Measurements from ENCODE around the gene HS2ST1. TPM values are rescaled to one million over a fixed set of nuclear protein-coding genes. Genes with fewer than 3 reads are reported as not detected.
A peak's percentile ranks its signal among the peaks of the same experiment; 100 is the strongest.

Gene HS2ST1
- polyA plus RNA-seq, 1 donor, result 32.2 TPM

GRCh38 chr1:87077959-87078639 is 163.7 kb downstream of the HS2ST1 start:
- no peak overlapping the region for H3K27ac ChIP-seq (ENCODE audit: low read length)
- H3K36me3 ChIP-seq (ENCODE audit: control insufficient read depth, insufficient read depth, low read length), result peaks cover under 1% of the 10 kb centered on the region
- no peak for DNase-seq
- no peaks in the 10 kb centered on the region for H3K9me3 ChIP-seq (ENCODE audit: control insufficient read depth, low read depth, low read length)
- H3K4me3 ChIP-seq (ENCODE audit: low read length), result no peak overlapping the region
- H3K4me1 ChIP-seq (ENCODE audit: control insufficient read depth, insufficient read depth, low read length), result no peaks in the 10 kb centered on the region
- WGBS (ENCODE audit: insufficient coverage, low lambda C conversion rate), result no CpG with 5 or more reads among the region's 2 CpGs
- H3K27me3 ChIP-seq (ENCODE audit: control insufficient read depth, insufficient read depth, low read length), result no peaks in the 10 kb centered on the region

GRCh38 chr1:87084244-87084836 is 169.9 kb downstream of the HS2ST1 start:
- no peak overlapping the region for H3K27ac ChIP-seq (ENCODE audit: low read length)
- no peak overlapping the region for H3K4me3 ChIP-seq (ENCODE audit: low read length)
- H3K4me1 ChIP-seq (ENCODE audit: control insufficient read depth, insufficient read depth, low read length), result no peaks in the 10 kb centered on the region
- H3K27me3 ChIP-seq (ENCODE audit: control insufficient read depth, insufficient read depth, low read length), result no peaks in the 10 kb centered on the region
- 90% methylated on average over 2 of the region's 3 CpGs for WGBS (ENCODE audit: insufficient coverage, low lambda C conversion rate)
- no peaks in the 10 kb centered on the region for H3K9me3 ChIP-seq (ENCODE audit: control insufficient read depth, low read depth, low read length)
- no peaks in the 10 kb centered on the region for H3K36me3 ChIP-seq (ENCODE audit: control insufficient read depth, insufficient read depth, low read length)
- DNase-seq, result peak in 1 of 2 donors; percentile 22

GRCh38 chr1:87086120-87086519 is 171.7 kb downstream of the HS2ST1 start:
- H3K27me3 ChIP-seq (ENCODE audit: control insufficient read depth, insufficient read depth, low read length), result no peaks in the 10 kb centered on the region
- no peaks in the 10 kb centered on the region for H3K9me3 ChIP-seq (ENCODE audit: control insufficient read depth, low read depth, low read length)
- H3K36me3 ChIP-seq (ENCODE audit: control insufficient read depth, insufficient read depth, low read length), result no peaks in the 10 kb centered on the region

GRCh38 chr1:87089070-87089736 is 174.8 kb downstream of the HS2ST1 start:
- 76% methylated on average over 5 of the region's 5 CpGs for WGBS (ENCODE audit: insufficient coverage, low lambda C conversion rate)
- Histone ChIP-seq H3K9me3 (ENCODE audit: control insufficient read depth, low read depth, low read length) (no peaks in the 10 kb centered on the region), H3K36me3 (ENCODE audit: control insufficient read depth, insufficient read depth, low read length) (peaks cover 4% of the 10 kb centered on the region)

More at GRCh38 chr1:87086120-87086519, 171.7 kb downstream of the HS2ST1 start:
- 100% methylated on average over 1 of the region's 8 CpGs for WGBS (ENCODE audit: insufficient coverage, low lambda C conversion rate)
- no peak overlapping the region for H3K4me3 ChIP-seq (ENCODE audit: low read length)
- no peak for DNase-seq
- H3K4me1 ChIP-seq (ENCODE audit: control insufficient read depth, insufficient read depth, low read length), result no peaks in the 10 kb centered on the region
- no peak overlapping the region for H3K27ac ChIP-seq (ENCODE audit: low read length)

GRCh38 chr1:87089823-87090222 is 175.4 kb downstream of the HS2ST1 start:
- no CpG with 5 or more reads among the region's 2 CpGs for whole genome bisulfite sequencing (ENCODE audit: insufficient coverage, low lambda C conversion rate)
- no peaks in the 10 kb centered on the region for H3K27me3 ChIP-seq (ENCODE audit: control insufficient read depth, insufficient read depth, low read length)
- no peak overlapping the region for H3K27ac ChIP-seq (ENCODE audit: low read length)
- no peaks in the 10 kb centered on the region for H3K9me3 ChIP-seq (ENCODE audit: control insufficient read depth, low read depth, low read length)
- DNase-seq, result no peak
- peaks cover 4% of the 10 kb centered on the region for H3K36me3 ChIP-seq (ENCODE audit: control insufficient read depth, insufficient read depth, low read length)
- no peak overlapping the region for H3K4me3 ChIP-seq (ENCODE audit: low read length)
- no peaks in the 10 kb centered on the region for H3K4me1 ChIP-seq (ENCODE audit: control insufficient read depth, insufficient read depth, low read length)

More at GRCh38 chr1:87089070-87089736, 174.8 kb downstream of the HS2ST1 start:
- H3K4me3 ChIP-seq (ENCODE audit: low read length), result no peak overlapping the region
- no peak for DNase-seq
- no peaks in the 10 kb centered on the region for H3K27me3 ChIP-seq (ENCODE audit: control insufficient read depth, insufficient read depth, low read length)
- no peaks in the 10 kb centered on the region for H3K4me1 ChIP-seq (ENCODE audit: control insufficient read depth, insufficient read depth, low read length)
- H3K27ac ChIP-seq (ENCODE audit: low read length), result no peak overlapping the region

GRCh38 chr1:87091425-87091824 is 177.0 kb downstream of the HS2ST1 start:
- Histone ChIP-seq H3K27ac (ENCODE audit: low read length) (no peak overlapping the region), H3K27me3 (ENCODE audit: control insufficient read depth, insufficient read depth, low read length) (no peaks in the 10 kb centered on the region), H3K4me3 (ENCODE audit: low read length) (no peak overlapping the region), H3K9me3 (ENCODE audit: control insufficient read depth, low read depth, low read length) (no peaks in the 10 kb centered on the region), H3K36me3 (ENCODE audit: control insufficient read depth, insufficient read depth, low read length) (peaks cover 4% of the 10 kb centered on the region), H3K4me1 (ENCODE audit: control insufficient read depth, insufficient read depth, low read length) (no peaks in the 10 kb centered on the region)
- WGBS (ENCODE audit: insufficient coverage, low lambda C conversion rate), result 100% methylated on average over 2 of the region's 2 CpGs
- no peak for DNase-seq

- Histone ChIP-seq H3K9me3 (ENCODE audit: control insufficient read depth, low read depth, low read length) (no peaks in the 10 kb centered on the region), H3K36me3 (ENCODE audit: control insufficient read depth, insufficient read depth, low read length) (peaks cover 4% of the 10 kb centered on the region), H3K4me1 (ENCODE audit: control insufficient read depth, insufficient read depth, low read length) (no peaks in the 10 kb centered on the region), H3K27ac (ENCODE audit: low read length) (no peak overlapping the region), H3K27me3 (ENCODE audit: control insufficient read depth, insufficient read depth, low read length) (no peaks in the 10 kb centered on the region), H3K4me3 (ENCODE audit: low read length) (no peak overlapping the region)
- no peak for DNase-seq
- WGBS (ENCODE audit: insufficient coverage, low lambda C conversion rate), result 100% methylated on average over 3 of the region's 3 CpGs
Measured at GRCh38 chr1:87092846-87093245, 178.4 kb downstream of the HS2ST1 start.

- no peak for DNase-seq
- WGBS (ENCODE audit: insufficient coverage, low lambda C conversion rate), result no CpG with 5 or more reads among the region's 4 CpGs
- H3K9me3 ChIP-seq (ENCODE audit: control insufficient read depth, low read depth, low read length), result no peaks in the 10 kb centered on the region
- no peaks in the 10 kb centered on the region for H3K27me3 ChIP-seq (ENCODE audit: control insufficient read depth, insufficient read depth, low read length)
- H3K4me3 ChIP-seq (ENCODE audit: low read length), result no peak overlapping the region
- no peak overlapping the region for H3K27ac ChIP-seq (ENCODE audit: low read length)
- peaks cover 4% of the 10 kb centered on the region for H3K36me3 ChIP-seq (ENCODE audit: control insufficient read depth, insufficient read depth, low read length)
- H3K4me1 ChIP-seq (ENCODE audit: control insufficient read depth, insufficient read depth, low read length), result no peaks in the 10 kb centered on the region
Measured at GRCh38 chr1:87093286-87093685, 178.9 kb downstream of the HS2ST1 start.

GRCh38 chr1:87094238-87094637 is 179.8 kb downstream of the HS2ST1 start:
- Histone ChIP-seq H3K4me1 (ENCODE audit: control insufficient read depth, insufficient read depth, low read length) (no peaks in the 10 kb centered on the region), H3K4me3 (ENCODE audit: low read length) (no peak overlapping the region), H3K36me3 (ENCODE audit: control insufficient read depth, insufficient read depth, low read length) (peaks cover 4% of the 10 kb centered on the region), H3K27me3 (ENCODE audit: control insufficient read depth, insufficient read depth, low read length) (no peaks in the 10 kb centered on the region), H3K9me3 (ENCODE audit: control insufficient read depth, low read depth, low read length) (no peaks in the 10 kb centered on the region), H3K27ac (ENCODE audit: low read length) (no peak overlapping the region)
- WGBS (ENCODE audit: insufficient coverage, low lambda C conversion rate), result no CpG with 5 or more reads among the region's 2 CpGs
- DNase-seq, result no peak

- DNase-seq, result no peak
- Histone ChIP-seq H3K9me3 (ENCODE audit: control insufficient read depth, low read depth, low read length) (no peaks in the 10 kb centered on the region), H3K4me1 (ENCODE audit: control insufficient read depth, insufficient read depth, low read length) (no peaks in the 10 kb centered on the region)
Measured at GRCh38 chr1:87100271-87100670, 185.8 kb downstream of the HS2ST1 start.

More at GRCh38 chr1:87100271-87100670, 185.8 kb downstream of the HS2ST1 start:
- no peaks in the 10 kb centered on the region for H3K27me3 ChIP-seq (ENCODE audit: control insufficient read depth, insufficient read depth, low read length)
- H3K27ac ChIP-seq (ENCODE audit: low read length), result no peak overlapping the region
- peaks cover 7% of the 10 kb centered on the region for H3K36me3 ChIP-seq (ENCODE audit: control insufficient read depth, insufficient read depth, low read length)
- no peak overlapping the region for H3K4me3 ChIP-seq (ENCODE audit: low read length)
- WGBS (ENCODE audit: insufficient coverage, low lambda C conversion rate), result no CpG with 5 or more reads among the region's 1 CpG

All from large intestine (tissue), 3 donors.